ENCODE data around the gene PPM1L.

PPM1L gene

DNA sequence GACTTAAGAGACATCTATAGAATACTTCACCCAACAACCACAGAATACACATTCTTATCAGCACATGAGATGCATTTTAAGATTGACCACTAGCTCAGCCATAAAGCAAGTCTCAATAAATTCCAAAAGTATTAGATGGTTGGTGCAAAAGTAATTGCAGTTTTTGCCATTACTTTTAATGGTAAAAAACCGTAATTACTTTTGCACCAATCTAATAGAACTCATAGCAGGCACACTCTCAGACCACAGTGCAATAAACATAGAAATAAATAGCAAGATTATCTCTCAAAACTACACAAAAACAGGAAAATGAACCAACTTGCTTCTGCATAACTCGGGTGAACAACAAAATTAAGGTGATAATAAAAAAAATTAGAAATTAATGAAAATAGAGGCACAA lies 33.7 kb upstream of the PPM1L start:
- TF ChIP-seq CTCF (IDR thresholded peaks at IDR 0.05): no peak
- no peak for DNase-seq (ENCODE audit: low spot score)
- no peak overlapping the region for H3K27ac ChIP-seq
- no peak overlapping the region for H3K4me3 ChIP-seq

DNA sequence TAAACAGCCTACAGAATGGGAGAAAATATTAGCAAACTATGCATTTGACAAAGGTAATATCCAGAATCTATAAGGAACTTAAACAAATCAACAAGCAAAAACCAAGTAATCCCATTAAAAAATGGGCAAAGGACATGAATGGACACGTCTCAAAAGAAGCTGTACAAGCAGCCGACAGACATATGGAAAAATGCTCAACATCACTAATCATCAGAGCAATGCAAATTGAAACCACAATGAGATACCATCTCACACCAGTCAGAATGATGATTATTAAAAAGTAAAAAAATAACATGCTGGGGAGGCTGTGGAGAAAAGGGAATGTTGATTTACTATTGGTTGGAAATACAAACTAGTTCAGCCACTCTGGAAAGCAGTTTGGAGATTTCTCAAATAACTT lies 30.7 kb upstream of the PPM1L start:
- no peak for TF ChIP-seq CTCF (IDR thresholded peaks at IDR 0.05)
- no peak overlapping the region for H3K27ac ChIP-seq

GRCh38 chr3:160735826-160736225 lies 20.2 kb upstream of the PPM1L start:
- no peak overlapping the region for H3K27ac ChIP-seq
- no peak for TF ChIP-seq CTCF (IDR thresholded peaks at IDR 0.05)
- H3K4me3 ChIP-seq: no peak overlapping the region
- no peak for DNase-seq (ENCODE audit: low spot score)

More for the DNA sequence above, 30.7 kb upstream of the PPM1L start:
- no peak overlapping the region for H3K4me3 ChIP-seq
- DNase-seq (ENCODE audit: low spot score): no peak

- peak overlapping the region; percentile 4 to 24 for H3K27ac ChIP-seq
- DNase-seq (ENCODE audit: low spot score): no peak
- TF ChIP-seq CTCF (IDR thresholded peaks at IDR 0.05): no peak
- H3K4me3 ChIP-seq: no peak overlapping the region
Measured at GRCh38 chr3:160738048-160738447, 18.0 kb upstream of the PPM1L start.

- Histone ChIP-seq H3K4me3 (no peak overlapping the region), H3K27ac (peak overlapping the region; percentile 4 to 77)
- DNase-seq (ENCODE audit: low spot score): peak; percentile 88
- no peak for TF ChIP-seq CTCF (IDR thresholded peaks at IDR 0.05)
Measured at GRCh38 chr3:160739079-160739478, 17.0 kb upstream of the PPM1L start.

- no peak overlapping the region for H3K27ac ChIP-seq
- TF ChIP-seq CTCF (IDR thresholded peaks at IDR 0.05): no peak
- H3K4me3 ChIP-seq: peak overlapping the region; percentile 16
- no peak for DNase-seq (ENCODE audit: low spot score)
Measured at GRCh38 chr3:160746976-160747375, 9.1 kb upstream of the PPM1L start.

DNA sequence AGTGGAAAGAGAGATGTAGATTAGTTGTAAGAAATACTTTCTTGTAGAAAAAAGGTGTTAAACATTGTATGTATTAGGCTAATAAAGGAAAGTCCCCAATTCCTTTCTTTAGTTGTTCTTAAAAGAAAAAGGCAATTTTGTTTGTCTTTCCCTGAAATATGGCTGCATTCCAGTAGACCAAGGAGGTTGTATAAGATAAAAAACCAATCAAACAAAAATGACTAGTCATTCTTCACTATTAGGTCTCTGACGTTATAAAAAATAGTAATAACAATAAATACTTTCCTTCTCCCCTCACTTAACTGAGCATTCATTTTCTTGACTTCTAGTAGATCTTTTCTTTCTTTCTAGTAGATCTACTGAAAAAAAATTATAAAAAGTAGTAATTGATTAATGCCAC lies 8.6 kb upstream of the PPM1L start:
- no peak for TF ChIP-seq CTCF (IDR thresholded peaks at IDR 0.05)
- H3K27ac ChIP-seq: no peak overlapping the region
- peak overlapping the region; percentile 16 for H3K4me3 ChIP-seq
- DNase-seq (ENCODE audit: low spot score): no peak
